Measurements from ENCODE around the gene SLC25A4. TPM values are rescaled to one million over a fixed set of nuclear protein-coding genes. Genes with fewer than 3 reads are reported as not detected.

SLC25A4 gene
- total and polyA plus RNA-seq, 4 donors = 4.4 to 64.2 (median 26.8) TPM

DNA sequence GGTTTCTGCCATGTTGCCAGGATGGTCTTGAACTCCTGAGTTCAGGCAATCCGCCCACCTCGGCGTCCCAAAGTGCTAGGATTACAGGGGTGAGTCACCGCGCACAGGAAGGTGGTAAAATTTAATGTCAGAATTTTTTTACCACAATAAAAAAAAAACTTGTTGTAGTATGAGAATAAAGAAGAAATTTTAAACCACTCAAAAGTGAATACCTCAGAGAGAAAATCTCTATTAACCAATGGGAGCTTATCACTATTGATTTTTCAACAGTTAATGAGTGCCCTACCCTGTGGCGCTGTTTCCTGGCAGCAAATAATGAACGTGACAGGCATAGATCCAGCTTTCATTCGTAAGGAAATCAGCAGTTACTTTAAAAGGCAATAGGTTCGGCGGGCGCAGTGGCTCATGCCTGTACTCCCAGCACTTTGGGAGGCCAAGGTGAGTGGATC lies 32.7 kb upstream of the SLC25A4 start (continued):
- TF ChIP-seq SP1 (IDR thresholded peaks at IDR 0.05) (peak; percentile 59), FOXA1 (IDR thresholded peaks at IDR 0.05) (peak; percentile 35), HNF4A (conservative IDR thresholded peaks at IDR 0.05) (peak; percentile 41 to 51)
- TF ChIP-seq, protein P1, sequence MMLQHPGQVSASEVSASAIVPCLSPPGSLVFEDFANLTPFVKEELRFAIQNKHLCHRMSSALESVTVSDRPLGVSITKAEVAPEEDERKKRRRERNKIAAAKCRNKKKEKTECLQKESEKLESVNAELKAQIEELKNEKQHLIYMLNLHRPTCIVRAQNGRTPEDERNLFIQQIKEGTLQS (IDR thresholded peaks at IDR 0.05) = no peak

DNA sequence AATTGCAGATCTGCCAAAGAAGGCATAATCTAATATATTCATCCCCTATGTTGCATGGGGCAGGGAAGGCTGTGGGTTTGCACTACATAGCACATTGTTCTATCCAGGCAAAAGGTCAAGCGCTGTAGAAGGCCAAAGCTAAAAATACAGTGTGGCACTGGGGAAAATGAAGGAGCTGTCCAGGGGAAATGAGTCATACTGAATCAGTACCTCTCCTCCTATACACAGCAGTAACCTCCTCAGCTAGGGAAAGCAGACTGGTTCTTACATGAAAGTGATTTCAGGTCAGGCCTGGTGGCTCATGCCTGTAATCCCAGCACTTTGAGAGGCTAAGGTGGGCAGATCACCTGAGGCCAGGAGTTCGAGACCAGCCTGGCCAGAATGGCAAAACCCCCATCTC lies 31.0 kb upstream of the SLC25A4 start:
- peak; percentile 69 for TF ChIP-seq NR2F2 (IDR thresholded peaks at IDR 0.05)
- TF ChIP-seq EGR1 (IDR thresholded peaks at IDR 0.05; ENCODE audit: low read depth in 2 of 2) = no peak
- no peak for TF ChIP-seq FOXA2 (IDR thresholded peaks at IDR 0.05)
- TF ChIP-seq RXRA (IDR thresholded peaks at IDR 0.05) = peak; percentile 71 to 86
- TF ChIP-seq SP1 (IDR thresholded peaks at IDR 0.05) = peak; percentile 76
- TF ChIP-seq HNF4G (IDR thresholded peaks at IDR 0.05) = no peak
- TF ChIP-seq, protein P2, sequence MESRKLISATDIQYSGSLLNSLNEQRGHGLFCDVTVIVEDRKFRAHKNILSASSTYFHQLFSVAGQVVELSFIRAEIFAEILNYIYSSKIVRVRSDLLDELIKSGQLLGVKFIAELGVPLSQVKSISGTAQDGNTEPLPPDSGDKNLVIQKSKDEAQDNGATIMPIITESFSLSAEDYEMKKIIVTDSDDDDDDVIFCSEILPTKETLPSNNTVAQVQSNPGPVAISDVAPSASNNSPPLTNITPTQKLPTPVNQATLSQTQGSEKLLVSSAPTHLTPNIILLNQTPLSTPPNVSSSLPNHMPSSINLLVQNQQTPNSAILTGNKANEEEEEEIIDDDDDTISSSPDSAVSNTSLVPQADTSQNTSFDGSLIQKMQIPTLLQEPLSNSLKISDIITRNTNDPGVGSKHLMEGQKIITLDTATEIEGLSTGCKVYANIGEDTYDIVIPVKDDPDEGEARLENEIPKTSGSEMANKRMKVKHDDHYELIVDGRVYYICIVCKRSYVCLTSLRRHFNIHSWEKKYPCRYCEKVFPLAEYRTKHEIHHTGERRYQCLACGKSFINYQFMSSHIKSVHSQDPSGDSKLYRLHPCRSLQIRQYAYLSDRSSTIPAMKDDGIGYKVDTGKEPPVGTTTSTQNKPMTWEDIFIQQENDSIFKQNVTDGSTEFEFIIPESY (IDR thresholded peaks at IDR 0.05) = peak; percentile 21
- TF ChIP-seq, protein P1 (IDR thresholded peaks at IDR 0.05) = peak; percentile 18
- TF ChIP-seq TAF1 (conservative IDR thresholded peaks at IDR 0.05) = no peak
- TF ChIP-seq HNF4A (conservative IDR thresholded peaks at IDR 0.05) = no peak
- peak; percentile 91 to 98 for TF ChIP-seq JUND (IDR thresholded peaks at IDR 0.05)
- peak in 1 of 2 donors; percentile 17 for TF ChIP-seq GABPA (IDR thresholded peaks at IDR 0.05 in 1 of 2, conservative IDR thresholded peaks at IDR 0.05 in 1 of 2)
- TF ChIP-seq, protein P3, sequence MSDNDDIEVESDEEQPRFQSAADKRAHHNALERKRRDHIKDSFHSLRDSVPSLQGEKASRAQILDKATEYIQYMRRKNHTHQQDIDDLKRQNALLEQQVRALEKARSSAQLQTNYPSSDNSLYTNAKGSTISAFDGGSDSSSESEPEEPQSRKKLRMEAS (IDR thresholded peaks at IDR 0.05) = peak; percentile 43
- TF ChIP-seq, protein P4, sequence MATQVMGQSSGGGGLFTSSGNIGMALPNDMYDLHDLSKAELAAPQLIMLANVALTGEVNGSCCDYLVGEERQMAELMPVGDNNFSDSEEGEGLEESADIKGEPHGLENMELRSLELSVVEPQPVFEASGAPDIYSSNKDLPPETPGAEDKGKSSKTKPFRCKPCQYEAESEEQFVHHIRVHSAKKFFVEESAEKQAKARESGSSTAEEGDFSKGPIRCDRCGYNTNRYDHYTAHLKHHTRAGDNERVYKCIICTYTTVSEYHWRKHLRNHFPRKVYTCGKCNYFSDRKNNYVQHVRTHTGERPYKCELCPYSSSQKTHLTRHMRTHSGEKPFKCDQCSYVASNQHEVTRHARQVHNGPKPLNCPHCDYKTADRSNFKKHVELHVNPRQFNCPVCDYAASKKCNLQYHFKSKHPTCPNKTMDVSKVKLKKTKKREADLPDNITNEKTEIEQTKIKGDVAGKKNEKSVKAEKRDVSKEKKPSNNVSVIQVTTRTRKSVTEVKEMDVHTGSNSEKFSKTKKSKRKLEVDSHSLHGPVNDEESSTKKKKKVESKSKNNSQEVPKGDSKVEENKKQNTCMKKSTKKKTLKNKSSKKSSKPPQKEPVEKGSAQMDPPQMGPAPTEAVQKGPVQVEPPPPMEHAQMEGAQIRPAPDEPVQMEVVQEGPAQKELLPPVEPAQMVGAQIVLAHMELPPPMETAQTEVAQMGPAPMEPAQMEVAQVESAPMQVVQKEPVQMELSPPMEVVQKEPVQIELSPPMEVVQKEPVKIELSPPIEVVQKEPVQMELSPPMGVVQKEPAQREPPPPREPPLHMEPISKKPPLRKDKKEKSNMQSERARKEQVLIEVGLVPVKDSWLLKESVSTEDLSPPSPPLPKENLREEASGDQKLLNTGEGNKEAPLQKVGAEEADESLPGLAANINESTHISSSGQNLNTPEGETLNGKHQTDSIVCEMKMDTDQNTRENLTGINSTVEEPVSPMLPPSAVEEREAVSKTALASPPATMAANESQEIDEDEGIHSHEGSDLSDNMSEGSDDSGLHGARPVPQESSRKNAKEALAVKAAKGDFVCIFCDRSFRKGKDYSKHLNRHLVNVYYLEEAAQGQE (IDR thresholded peaks at IDR 0.05) = peak; percentile 92
- TF ChIP-seq YY1 (IDR thresholded peaks at IDR 0.05) = peak; percentile 74
- H3K27me3 ChIP-seq (ENCODE audit: control insufficient read depth in 4 of 4, insufficient read depth in 4 of 4, low read length in 3 of 4) = no peaks in the 10 kb centered on the region
- no peak overlapping the region for H3K4me3 ChIP-seq (ENCODE audit: low read depth in 1 of 3, low read length in 3 of 3)
- no peak overlapping the region for H3K27ac ChIP-seq (ENCODE audit: low read depth in 1 of 2, low read length in 2 of 2)
- DNase-seq (ENCODE audit: low spot score) = no peak
- no peaks in the 10 kb centered on the region for H3K9me3 ChIP-seq (ENCODE audit: control insufficient read depth in 4 of 4, low read length in 3 of 4)
- H3K36me3 ChIP-seq (ENCODE audit: control insufficient read depth in 4 of 4, insufficient read depth in 3 of 4, low read depth in 1 of 4, low read length in 3 of 4) = no peaks in the 10 kb centered on the region
- peaks cover 10 to 25% (median 21%) of the 10 kb centered on the region in 4 donors for H3K4me1 ChIP-seq (ENCODE audit: control insufficient read depth in 4 of 4, insufficient read depth in 4 of 4, low read length in 3 of 4)
- WGBS = 82% methylated on average over 2 of the region's 2 CpGs
- H3K9ac ChIP-seq (ENCODE audit: low read depth in 1 of 2, low read length in 2 of 2) = no peak overlapping the region
